HepG2 (cell line): ENCODE data around the gene PLOD2. TPM values are rescaled to one million over a fixed set of nuclear protein-coding genes. Genes with fewer than 3 reads are reported as not detected.

Experiments used
- CHD2 ChIP-seq: IDR thresholded peaks from 2 replicates; pipeline ENCODE4 v1.6.1; 2011; ENCODE audit warnings: low read depth, low read length, improper control_type of control experiment
- CREB1 ChIP-seq, 2 experiments: fragments of 450-650 bp in 1 of 2; IDR thresholded peaks; 2 replicates each; pipeline ENCODE4 v1.6.1; 2016 to 2017; ENCODE audit warnings: control low read depth in 1 of 2, mild to moderate bottlenecking in 1 of 2, missing compliant biosample characterization in 1 of 2, missing genetic modification characterization in 1 of 2
- MED8 ChIP-seq: sonication (generic); formaldehyde crosslinking; IDR thresholded peaks from 2 replicates; pipeline ENCODE4 v1.8.1; 2023; ENCODE audit warnings: mild to moderate bottlenecking, missing genetic modification reagents; ENCODE audit not compliant: insufficient replicate concordance
- MEF2D ChIP-seq: sonication (generic); formaldehyde crosslinking; IDR thresholded peaks from 2 replicates; pipeline ENCODE4 v1.5.1; 2020; ENCODE audit warnings: mild to moderate bottlenecking, missing genetic modification reagents
- NFIB ChIP-seq: sonication (generic); formaldehyde crosslinking; IDR thresholded peaks from 2 replicates; pipeline ENCODE4 v1.9.0; 2021; ENCODE audit warnings: missing genetic modification reagents, mild to moderate bottlenecking, borderline replicate concordance
- NR2F1 ChIP-seq, 2 experiments: fragments of 450-650 bp in 1 of 2; formaldehyde crosslinking in 1 of 2; IDR thresholded peaks; 2 replicates each; pipeline versions ENCODE4 v1.5.0 to v1.6.1; 2016 to 2020; ENCODE audit warnings: mild to moderate bottlenecking in 1 of 2, missing compliant biosample characterization in 1 of 2, missing genetic modification reagents in 1 of 2, moderate library complexity in 1 of 2
- RARA ChIP-seq: IDR thresholded peaks from 2 replicates; pipeline ENCODE4 v1.6.1; 2016; ENCODE audit warnings: missing genetic modification reagents, missing compliant biosample characterization
- SAFB2 ChIP-seq: sonication (generic); formaldehyde crosslinking; IDR thresholded peaks from 2 replicates; pipeline ENCODE4 v1.5.1; 2020; ENCODE audit warnings: missing genetic modification reagents, low read depth, mild to moderate bottlenecking, borderline replicate concordance
- STAG1 ChIP-seq: sonication (generic); formaldehyde crosslinking; IDR thresholded peaks from 2 replicates; pipeline ENCODE4 v1.4.0; 2020; ENCODE audit warnings: missing genetic modification reagents
- TBX2 ChIP-seq: sonication (generic); formaldehyde crosslinking; IDR thresholded peaks from 2 replicates; pipeline ENCODE4 v1.5.0; 2020; ENCODE audit warnings: missing genetic modification reagents, mild to moderate bottlenecking, borderline replicate concordance
- ZFP82 ChIP-seq: sonication (generic); formaldehyde crosslinking; IDR thresholded peaks from 2 replicates; pipeline ENCODE4 v1.5.1; 2020; ENCODE audit warnings: mild to moderate bottlenecking, missing genetic modification reagents, borderline replicate concordance
- ZMYM4 ChIP-seq: sonication (generic); formaldehyde crosslinking; IDR thresholded peaks from 2 replicates; pipeline ENCODE4 v1.8.1; 2023; ENCODE audit warnings: mild to moderate bottlenecking, missing genetic modification reagents
- ZNF562 ChIP-seq: sonication (generic); formaldehyde crosslinking; IDR thresholded peaks from 2 replicates; pipeline ENCODE4 v1.8.0; 2022; ENCODE audit warnings: missing genetic modification reagents, borderline replicate concordance
- ZNF567 ChIP-seq: sonication (generic); formaldehyde crosslinking; IDR thresholded peaks from 2 replicates; pipeline ENCODE4 v1.8.1; 2023; ENCODE audit warnings: mild to moderate bottlenecking, missing genetic modification reagents, borderline replicate concordance
- ZNF616 ChIP-seq: sonication (generic); formaldehyde crosslinking; IDR thresholded peaks from 2 replicates; pipeline ENCODE4 v1.5.0; 2020; ENCODE audit warnings: low read depth, mild to moderate bottlenecking, missing genetic modification reagents
- ZNF720 ChIP-seq: sonication (generic); formaldehyde crosslinking; IDR thresholded peaks from 2 replicates; pipeline ENCODE4 v1.4.0; 2020; ENCODE audit warnings: missing genetic modification reagents
- ZNF747 ChIP-seq: sonication (generic); formaldehyde crosslinking; IDR thresholded peaks from 2 replicates; pipeline ENCODE4 v1.8.1; 2023; ENCODE audit warnings: missing genetic modification reagents, mild to moderate bottlenecking, borderline replicate concordance
- ZNF879 ChIP-seq: sonication (generic); formaldehyde crosslinking; IDR thresholded peaks from 2 replicates; pipeline ENCODE4 v1.8.1; 2023; ENCODE audit warnings: missing genetic modification reagents
- ZNF883 ChIP-seq: sonication (generic); formaldehyde crosslinking; IDR thresholded peaks from 2 replicates; pipeline ENCODE4 v1.5.1; 2020; ENCODE audit warnings: mild to moderate bottlenecking, missing genetic modification reagents; ENCODE audit errors: not compliant biosample characterization
- polyA plus RNA-seq, 8 experiments: library from polyadenylated mRNA; depleted of rRNA in 3 of 8; stranded (reverse) in 7 of 8; unstranded in 1 of 8; fragments of >200 nt; fragmentation: Illumina TruSeq in 4 of 8; extraction: Trizol in 4 of 8; gene quantifications; 2 replicates each; pipeline versions ENCODE4 v1.2.1 to v1.2.3, GENCODE V29; 2011 to 2016; ENCODE audit warnings: low read depth in 4 of 8, missing spikeins in 1 of 8, mixed read lengths in 1 of 8; ENCODE audit not compliant: insufficient read depth in 1 of 8
- total RNA-seq, 5 experiments: library from RNA; depleted of rRNA; stranded (reverse); fragments of >200 nt; fragmentation: Illumina TruSeq; extraction: Trizol; gene quantifications; 2 replicates each; pipeline ENCODE4 v1.2.3, GENCODE V29; 2016; ENCODE audit warnings: low read depth in 1 of 5
- TF ChIP-seq, protein P1 (sequence below): fragments of 450-650 bp; IDR thresholded peaks from 2 replicates; pipeline ENCODE4 v1.6.1; 2017; ENCODE audit warnings: mild to moderate bottlenecking
- TF ChIP-seq, protein P2 (sequence below): sonication (generic); formaldehyde crosslinking; IDR thresholded peaks from 2 replicates; pipeline ENCODE4 v1.8.0; 2022; ENCODE audit warnings: mild to moderate bottlenecking, missing genetic modification reagents, moderate library complexity
- TF ChIP-seq, protein P3 (sequence below): IDR thresholded peaks from 2 replicates; pipeline ENCODE4 v1.6.1; 2018; ENCODE audit warnings: missing genetic modification reagents
- TF ChIP-seq, protein P4 (sequence below), 2 experiments: fragments of 450-650 bp in 1 of 2; sonication (generic) in 1 of 2; formaldehyde crosslinking; IDR thresholded peaks; 2 replicates each; pipeline versions ENCODE4 v1.5.0 to v1.8.0; 2020 to 2022; ENCODE audit warnings: mild to moderate bottlenecking in 1 of 2, missing genetic modification reagents in 1 of 2

Gene PLOD2
- total and polyA plus RNA-seq, 2 of the 13 experiments (the other 11 are each of a cell fraction or from before 2014, with no cell fraction given), result 107 to 161 TPM

DNA sequence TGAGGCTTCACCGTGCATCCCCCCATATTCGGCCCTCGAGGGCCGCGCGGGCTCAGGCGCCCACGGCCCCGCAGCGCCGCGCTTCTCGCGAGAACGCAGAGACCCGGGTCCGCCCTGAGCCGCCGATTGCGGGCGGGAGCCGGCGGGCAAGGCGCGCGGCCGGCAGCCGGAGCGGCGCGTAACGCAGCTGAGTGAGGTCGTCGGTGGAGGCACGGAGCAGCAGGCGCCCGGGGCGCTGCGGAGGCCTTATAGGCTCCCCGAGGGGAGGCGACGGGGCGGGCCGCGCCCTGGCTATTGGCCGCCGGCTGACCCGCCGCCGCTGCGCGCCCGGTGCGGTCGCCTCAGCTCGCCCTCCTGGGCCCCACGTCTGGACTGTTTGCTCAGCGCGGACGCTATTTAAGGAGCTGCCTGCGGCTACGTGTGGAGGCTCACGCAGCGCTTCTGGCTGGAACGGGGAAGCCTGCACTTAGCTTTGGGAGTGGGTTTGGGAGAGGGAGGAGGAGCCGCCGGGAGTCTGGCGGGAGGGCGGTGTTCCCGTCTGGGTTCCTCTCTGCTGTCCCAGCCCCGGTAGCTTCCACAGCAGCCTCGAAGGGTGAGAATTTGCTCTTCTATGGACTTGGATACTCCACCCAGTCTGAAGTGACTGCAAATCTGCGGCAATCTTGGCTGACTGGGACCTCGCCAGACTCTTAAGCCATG lies at the start of gene PLOD2 (continued):
- TF ChIP-seq, protein P1, sequence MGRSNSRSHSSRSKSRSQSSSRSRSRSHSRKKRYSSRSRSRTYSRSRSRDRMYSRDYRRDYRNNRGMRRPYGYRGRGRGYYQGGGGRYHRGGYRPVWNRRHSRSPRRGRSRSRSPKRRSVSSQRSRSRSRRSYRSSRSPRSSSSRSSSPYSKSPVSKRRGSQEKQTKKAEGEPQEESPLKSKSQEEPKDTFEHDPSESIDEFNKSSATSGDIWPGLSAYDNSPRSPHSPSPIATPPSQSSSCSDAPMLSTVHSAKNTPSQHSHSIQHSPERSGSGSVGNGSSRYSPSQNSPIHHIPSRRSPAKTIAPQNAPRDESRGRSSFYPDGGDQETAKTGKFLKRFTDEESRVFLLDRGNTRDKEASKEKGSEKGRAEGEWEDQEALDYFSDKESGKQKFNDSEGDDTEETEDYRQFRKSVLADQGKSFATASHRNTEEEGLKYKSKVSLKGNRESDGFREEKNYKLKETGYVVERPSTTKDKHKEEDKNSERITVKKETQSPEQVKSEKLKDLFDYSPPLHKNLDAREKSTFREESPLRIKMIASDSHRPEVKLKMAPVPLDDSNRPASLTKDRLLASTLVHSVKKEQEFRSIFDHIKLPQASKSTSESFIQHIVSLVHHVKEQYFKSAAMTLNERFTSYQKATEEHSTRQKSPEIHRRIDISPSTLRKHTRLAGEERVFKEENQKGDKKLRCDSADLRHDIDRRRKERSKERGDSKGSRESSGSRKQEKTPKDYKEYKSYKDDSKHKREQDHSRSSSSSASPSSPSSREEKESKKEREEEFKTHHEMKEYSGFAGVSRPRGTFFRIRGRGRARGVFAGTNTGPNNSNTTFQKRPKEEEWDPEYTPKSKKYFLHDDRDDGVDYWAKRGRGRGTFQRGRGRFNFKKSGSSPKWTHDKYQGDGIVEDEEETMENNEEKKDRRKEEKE, result no peak
- TF ChIP-seq RARA (peak; percentile 90), NR2F1 (CRISPR knock-in tag; IDR thresholded peaks at IDR 0.05) (no peak), ZNF616 (CRISPR knock-in tag) (0 out of 2 replicates have a peak, but pooled peaks have one; percentile 75), TBX2 (CRISPR knock-in tag) (peak; percentile 90), NFIB (CRISPR knock-in tag) (no peak), MED8 (CRISPR knock-in tag) (peak; percentile 70), STAG1 (CRISPR knock-in tag) (0 out of 2 replicates have a peak, but pooled peaks have one; percentile 1), ZNF720 (CRISPR knock-in tag) (no peak), ZNF747 (CRISPR knock-in tag) (peak; percentile 81; the same call in 1 of the 2 replicates), ZNF879 (no peak), ZNF883 (CRISPR knock-in tag) (peak; percentile 30), CHD2 (peak; percentile 97), ZMYM4 (CRISPR knock-in tag) (peak; percentile 100), ZNF567 (CRISPR knock-in tag) (peak; percentile 87; the same call in 1 of the 2 replicates), SAFB2 (peak; percentile 74; the same call in 1 of the 2 replicates), ZFP82 (no peak), ZNF562 (CRISPR knock-in tag) (no peak), MEF2D (CRISPR knock-in tag) (peak; percentile 91), CREB1 (IDR thresholded peaks at IDR 0.05) (no peak; the same call in 1 of the 2 replicates), CREB1 (CRISPR knock-in tag; IDR thresholded peaks at IDR 0.05) (0 out of 2 replicates have a peak, but pooled peaks have one; percentile 12)
- TF ChIP-seq, protein P2, sequence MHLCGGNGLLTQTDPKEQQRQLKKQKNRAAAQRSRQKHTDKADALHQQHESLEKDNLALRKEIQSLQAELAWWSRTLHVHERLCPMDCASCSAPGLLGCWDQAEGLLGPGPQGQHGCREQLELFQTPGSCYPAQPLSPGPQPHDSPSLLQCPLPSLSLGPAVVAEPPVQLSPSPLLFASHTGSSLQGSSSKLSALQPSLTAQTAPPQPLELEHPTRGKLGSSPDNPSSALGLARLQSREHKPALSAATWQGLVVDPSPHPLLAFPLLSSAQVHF (CRISPR knock-in tag), result peak; percentile 57; the same call in 1 of the 2 replicates
- TF ChIP-seq, protein P3, sequence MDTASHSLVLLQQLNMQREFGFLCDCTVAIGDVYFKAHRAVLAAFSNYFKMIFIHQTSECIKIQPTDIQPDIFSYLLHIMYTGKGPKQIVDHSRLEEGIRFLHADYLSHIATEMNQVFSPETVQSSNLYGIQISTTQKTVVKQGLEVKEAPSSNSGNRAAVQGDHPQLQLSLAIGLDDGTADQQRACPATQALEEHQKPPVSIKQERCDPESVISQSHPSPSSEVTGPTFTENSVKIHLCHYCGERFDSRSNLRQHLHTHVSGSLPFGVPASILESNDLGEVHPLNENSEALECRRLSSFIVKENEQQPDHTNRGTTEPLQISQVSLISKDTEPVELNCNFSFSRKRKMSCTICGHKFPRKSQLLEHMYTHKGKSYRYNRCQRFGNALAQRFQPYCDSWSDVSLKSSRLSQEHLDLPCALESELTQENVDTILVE (CRISPR knock-in tag), result peak; percentile 64
- TF ChIP-seq, protein P4, sequence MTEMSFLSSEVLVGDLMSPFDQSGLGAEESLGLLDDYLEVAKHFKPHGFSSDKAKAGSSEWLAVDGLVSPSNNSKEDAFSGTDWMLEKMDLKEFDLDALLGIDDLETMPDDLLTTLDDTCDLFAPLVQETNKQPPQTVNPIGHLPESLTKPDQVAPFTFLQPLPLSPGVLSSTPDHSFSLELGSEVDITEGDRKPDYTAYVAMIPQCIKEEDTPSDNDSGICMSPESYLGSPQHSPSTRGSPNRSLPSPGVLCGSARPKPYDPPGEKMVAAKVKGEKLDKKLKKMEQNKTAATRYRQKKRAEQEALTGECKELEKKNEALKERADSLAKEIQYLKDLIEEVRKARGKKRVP (CRISPR knock-in tag; IDR thresholded peaks at IDR 0.05), result peak in 1 of 2 experiments; percentile 67; a peak in 2 of 4 replicates
